Skin epidermis (tissue), 12 donors: ENCODE measurements around the gene LRRC59.
"Not testable (repeated sequence)": the region's sequence is repeated elsewhere in the genome, so short reads cannot be mapped to it uniquely, and the experiment has no call there.

Source experiments
- H3K27ac ChIP-seq, 21 experiments: fragments of 200-600 bp; sonication (generic) in 11 of 21; one replicate each; pipeline ENCODE4 v1.5.0; 2020; ENCODE audit warnings: mild to moderate bottlenecking in 3 of 21, inconsistent platforms in 2 of 21, moderate library complexity in 2 of 21
- H3K4me3 ChIP-seq, 7 experiments: fragments of 200-600 bp; sonication (generic) in 2 of 7; one replicate each; pipeline ENCODE4 v1.5.0; 2020; ENCODE audit warnings: inconsistent platforms in 2 of 7, mild to moderate bottlenecking in 2 of 7, moderate library complexity in 1 of 7

The LRRC59 gene

DNA sequence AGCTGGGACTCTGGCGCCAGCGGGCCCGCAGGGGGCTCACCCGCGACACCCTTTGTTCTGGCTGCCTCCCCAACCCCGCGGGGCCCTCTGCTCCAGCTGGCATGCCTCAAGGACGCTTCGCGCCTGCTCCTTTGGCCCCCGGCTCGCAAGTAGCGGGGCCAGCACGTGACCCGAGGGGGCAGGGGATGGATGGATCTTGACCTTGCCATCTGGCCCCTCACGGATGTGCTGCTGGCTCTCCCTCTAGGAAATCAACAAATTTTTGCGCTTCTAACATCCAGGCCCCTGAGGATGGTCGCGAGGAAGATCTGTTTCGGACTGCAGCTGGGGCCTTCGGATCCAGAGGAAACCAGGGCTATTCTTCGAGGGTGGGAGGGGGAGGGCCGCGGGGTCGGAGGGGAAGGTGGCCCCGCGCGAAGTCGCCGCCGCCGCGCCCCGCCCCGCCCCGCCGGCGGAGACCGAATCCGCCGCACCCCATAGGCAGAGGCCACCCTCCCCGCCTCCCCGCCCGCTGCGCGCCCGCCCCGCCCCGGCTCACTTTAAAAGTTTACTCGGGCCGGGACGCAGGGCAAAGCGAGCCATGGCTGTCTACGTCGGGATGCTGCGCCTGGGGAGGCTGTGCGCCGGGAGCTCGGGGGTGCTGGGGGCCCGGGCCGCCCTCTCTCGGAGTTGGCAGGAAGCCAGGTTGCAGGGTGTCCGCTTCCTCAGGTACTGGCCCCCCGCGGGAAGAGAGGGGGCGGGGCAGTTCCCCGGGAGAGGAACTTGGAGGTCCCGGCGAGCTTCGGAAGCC, 28.6 kb upstream of the LRRC59 start, which contains the start of gene ACSF2:
Gene ACSF2 (plus strand): TSS at position 537 of the 790 bp plus-strand sequence. CDS start 44 bp downstream, at position 581.
- Histone ChIP-seq H3K27ac (peak within 1 kb of the TSS; percentile 42 to 89 (median 80)), H3K4me3 (peak within 1 kb of the TSS; percentile 54 to 88 (median 72))

DNA sequence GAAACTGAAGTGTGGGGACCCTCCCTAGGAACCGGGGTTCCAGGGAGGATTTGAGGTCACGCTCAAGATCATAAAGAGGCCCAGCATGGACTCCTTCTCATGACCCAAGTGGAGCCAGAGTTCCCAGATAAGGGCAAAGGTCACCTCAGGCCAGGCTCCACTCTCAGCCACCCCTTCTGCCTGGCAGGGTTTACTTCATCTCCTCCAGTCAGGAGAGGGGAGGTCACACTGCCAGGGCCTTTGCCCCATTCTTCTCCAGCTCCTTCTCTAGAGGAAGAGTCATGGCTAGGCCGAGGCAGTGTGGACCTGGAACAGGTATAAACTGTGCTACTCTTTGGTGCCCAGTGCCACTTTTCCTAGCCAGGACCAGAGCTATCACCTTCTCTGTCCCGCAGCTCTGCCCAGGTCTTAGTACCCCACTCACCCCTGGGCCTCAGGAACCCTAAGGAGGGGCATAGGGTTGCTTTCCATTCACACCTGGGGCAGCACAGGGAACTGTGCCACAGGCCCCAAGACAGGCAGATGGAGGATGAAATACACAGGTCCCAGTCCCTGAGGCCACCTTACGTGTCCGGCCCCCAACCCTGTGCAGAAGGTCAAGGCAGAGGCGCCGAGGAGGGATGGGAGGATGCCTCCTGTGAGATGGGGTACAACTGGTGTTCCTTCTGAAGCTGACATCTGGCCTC, 27.8 kb upstream of the LRRC59 start:
- Histone ChIP-seq H3K27ac (peak overlapping the region in 19 of 21 experiments; percentile 54 to 89 (median 81)), H3K4me3 (peak overlapping the region; percentile 54 to 88 (median 72))

- no peak overlapping the region for H3K4me3 ChIP-seq
- H3K27ac ChIP-seq: peak overlapping the region in 12 of 21 experiments; percentile 3 to 88 (median 54)
These were observed 27.1 kb upstream of the LRRC59 start for GRCh38 chr17:50424246-50424995.

DNA sequence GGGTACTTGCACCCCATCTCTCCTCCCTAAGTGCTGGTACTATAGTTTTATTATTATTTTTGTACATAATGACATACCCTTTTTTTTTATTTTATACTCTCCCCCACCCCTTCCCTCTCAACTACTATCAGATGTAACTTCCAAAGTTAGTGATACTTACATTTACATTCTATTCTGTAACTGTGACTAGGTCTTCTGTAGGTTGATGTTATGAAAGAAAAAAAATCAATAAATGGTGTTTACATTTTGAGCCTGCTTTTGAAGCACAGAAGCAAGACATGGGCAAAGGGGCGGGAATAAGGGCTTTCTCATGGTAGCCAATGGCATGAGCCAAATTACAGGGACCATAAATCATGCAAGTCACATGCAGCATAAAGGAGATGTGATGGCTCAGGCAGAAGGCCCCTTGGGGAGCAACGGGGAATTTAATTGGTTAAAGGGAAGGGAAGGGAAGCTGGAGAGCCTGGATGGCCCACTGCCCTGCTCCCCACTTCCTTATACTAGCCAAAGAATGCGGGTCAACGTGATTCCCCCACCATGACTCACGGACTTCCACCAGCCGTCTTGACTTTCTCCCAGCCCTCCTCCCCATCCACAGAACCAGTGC, 26.3 kb upstream of the LRRC59 start:
- Histone ChIP-seq H3K27ac (peak overlapping the region in 5 of 21 experiments; percentile 9 to 61 (median 43)), H3K4me3 (no peak overlapping the region)

- Histone ChIP-seq H3K4me3 (no peak overlapping the region), H3K27ac (no peak overlapping the region)
These were observed 25.4 kb upstream of the LRRC59 start for GRCh38 chr17:50422738-50423137.

GRCh38 chr17:50421308-50422051, 24.2 kb upstream of the LRRC59 start:
- Histone ChIP-seq H3K4me3 (peak overlapping the region in 3 of 7 experiments; percentile 5 to 12 (median 10)), H3K27ac (peak overlapping the region in 18 of 21 experiments; percentile 10 to 89 (median 62))

- H3K4me3 ChIP-seq: no peak overlapping the region
- H3K27ac ChIP-seq: peak overlapping the region in 17 of 21 experiments; percentile 17 to 89 (median 63)
These were observed 23.2 kb upstream of the LRRC59 start for GRCh38 chr17:50420419-50421112.

DNA sequence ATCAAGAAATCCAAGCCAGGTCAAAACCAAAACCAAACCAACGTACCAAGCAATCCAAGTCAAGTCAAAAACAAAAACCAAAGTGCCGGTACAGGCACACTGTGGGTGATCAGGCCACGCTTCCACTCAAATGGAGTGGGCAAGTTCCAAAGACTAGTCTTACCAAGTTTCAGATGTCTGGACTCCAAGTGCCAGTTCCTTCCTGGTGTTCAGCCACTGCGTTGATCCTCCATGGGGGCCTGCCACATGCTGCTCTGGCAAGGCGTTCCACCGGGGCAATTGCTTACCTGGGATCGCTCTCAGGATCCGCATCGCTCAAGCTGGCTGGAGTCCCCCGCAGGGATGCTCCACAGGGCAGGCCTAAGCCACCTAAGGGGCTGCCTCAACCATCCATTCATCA, 22.3 kb upstream of the LRRC59 start:
- H3K4me3 ChIP-seq, H3K27ac ChIP-seq: not testable (repeated sequence)

- H3K27ac ChIP-seq: no peak overlapping the region
- no peak overlapping the region for H3K4me3 ChIP-seq
These were observed 17.5 kb upstream of the LRRC59 start for GRCh38 chr17:50414808-50415207.

GRCh38 chr17:50412188-50412732, 14.9 kb upstream of the LRRC59 start:
- H3K4me3 ChIP-seq: no peak overlapping the region
- H3K27ac ChIP-seq: no peak overlapping the region

DNA sequence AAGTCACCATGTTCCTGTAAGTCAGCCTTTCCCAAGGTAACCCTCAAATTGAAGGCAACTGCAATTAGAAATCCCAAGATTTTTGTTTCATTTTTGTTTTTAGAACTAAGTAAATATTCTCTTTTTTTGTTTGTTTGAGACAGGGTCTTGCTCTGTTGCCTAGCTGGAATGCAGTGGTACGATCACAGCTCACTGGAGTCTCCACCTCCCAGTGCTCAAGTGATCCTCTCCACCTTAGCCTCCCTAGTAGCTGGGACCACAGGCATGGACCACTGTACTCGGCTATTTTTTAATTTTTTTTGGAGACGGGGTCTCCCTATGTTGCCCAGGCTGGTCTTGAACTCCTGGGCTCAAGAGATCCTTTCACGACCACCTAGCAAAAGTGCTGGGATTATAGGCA, 10.6 kb upstream of the LRRC59 start:
- H3K4me3 ChIP-seq: no peak overlapping the region

GRCh38 chr17:50406578-50406977, 9.3 kb upstream of the LRRC59 start:
- no peak overlapping the region for H3K4me3 ChIP-seq
- H3K27ac ChIP-seq: no peak overlapping the region

More for the DNA sequence above, 10.6 kb upstream of the LRRC59 start:
- H3K27ac ChIP-seq: no peak overlapping the region

- H3K4me3 ChIP-seq, H3K27ac ChIP-seq: not testable (repeated sequence)
These were observed 8.0 kb upstream of the LRRC59 start for GRCh38 chr17:50405351-50405750.

- not testable (repeated sequence) for H3K27ac ChIP-seq, H3K4me3 ChIP-seq
These were observed 2.3 kb upstream of the LRRC59 start for GRCh38 chr17:50399591-50399990.

GRCh38 chr17:50398672-50399071, 1.3 kb upstream of the LRRC59 start:
- H3K4me3 ChIP-seq, H3K27ac ChIP-seq: not testable (repeated sequence)

- Histone ChIP-seq H3K4me3 (peak overlapping the region in 5 of 7 experiments; percentile 57 to 98 (median 91)), H3K27ac (peak overlapping the region in 5 of 21 experiments; percentile 93 to 99 (median 97))
These were observed 579 bp upstream of the LRRC59 start for GRCh38 chr17:50397919-50398285.

GRCh38 chr17:50396261-50397110, 837 bp downstream of the LRRC59 start:
- peak overlapping the region; percentile 82 to 99 (median 94) for H3K27ac ChIP-seq
- peak overlapping the region; percentile 57 to 98 (median 85) for H3K4me3 ChIP-seq
